IMR-90 (cell line): ENCODE measurements around the gene FBXW2.

Experiments
- BHLHE40 ChIP-seq: fragments of 150-350 bp; IDR thresholded peaks from 2 replicates; pipeline ENCODE4 v1.6.1; 2016; ENCODE audit warnings: mild to moderate bottlenecking, low read depth, low read length
- CEBPB ChIP-seq: IDR thresholded peaks from 2 replicates; pipeline ENCODE4 v1.6.1; 2012; ENCODE audit warnings: low read depth, low read length, improper control_type of control experiment
- FOS ChIP-seq: fragments of 150-350 bp; IDR thresholded peaks from 2 replicates; pipeline ENCODE4 v1.6.1; 2016; ENCODE audit warnings: low read depth, low read length
- MAFK ChIP-seq: IDR thresholded peaks from 2 replicates; pipeline ENCODE4 v1.6.1; 2012; ENCODE audit warnings: low read depth, low read length, improper control_type of control experiment
- MAZ ChIP-seq: IDR thresholded peaks from 2 replicates; pipeline ENCODE4 v1.6.1; 2012; ENCODE audit warnings: low read depth, mild to moderate bottlenecking, low read length, improper control_type of control experiment, moderate library complexity, borderline replicate concordance
- POLR2A ChIP-seq: IDR thresholded peaks from 2 replicates; pipeline ENCODE4 v1.6.1; 2012; ENCODE audit warnings: mild to moderate bottlenecking, low read depth, low read length
- TF ChIP-seq, protein P1 (sequence below): conservative IDR thresholded peaks from 2 replicates; pipeline ENCODE4 v1.5.1; 2012; ENCODE audit warnings: mild to moderate bottlenecking, low read depth, low read length, improper control_type of control experiment
- TF ChIP-seq, protein P2 (sequence below): fragments of 150-350 bp; IDR thresholded peaks from 2 replicates; pipeline ENCODE4 v1.6.1; 2016; ENCODE audit warnings: low read depth, mild to moderate bottlenecking, low read length, moderate library complexity, borderline replicate concordance
- TF ChIP-seq, protein P3 (sequence below): fragments of 150-350 bp; IDR thresholded peaks from 2 replicates; pipeline ENCODE4 v1.6.1; 2017; ENCODE audit warnings: mild to moderate bottlenecking, antibody characterized with exemption, low read length, low read depth

DNA sequence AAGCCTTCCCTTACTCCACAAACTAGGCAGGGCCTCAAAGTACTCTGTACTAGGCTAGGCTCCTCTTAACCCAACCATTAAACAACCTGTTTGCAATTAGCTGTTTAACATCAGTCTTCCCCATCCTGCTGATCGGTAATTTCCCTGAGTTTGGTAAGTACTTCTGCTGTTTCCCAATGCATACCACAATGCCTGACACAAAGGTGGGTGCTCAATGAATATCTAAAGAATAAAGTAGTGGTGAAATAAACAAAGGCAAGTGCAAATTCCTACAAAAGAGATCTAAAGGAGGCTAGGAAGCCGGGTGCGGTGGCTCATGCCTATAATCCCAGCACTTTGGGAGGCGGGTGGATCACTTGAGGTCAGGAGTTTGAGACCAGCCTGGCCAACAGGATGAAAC lies 25.0 kb downstream of the FBXW2 start:
- TF ChIP-seq MAFK (no peak), CEBPB (no peak), POLR2A (no peak), MAZ (no peak), FOS (no peak), BHLHE40 (no peak)
- TF ChIP-seq, protein P1, sequence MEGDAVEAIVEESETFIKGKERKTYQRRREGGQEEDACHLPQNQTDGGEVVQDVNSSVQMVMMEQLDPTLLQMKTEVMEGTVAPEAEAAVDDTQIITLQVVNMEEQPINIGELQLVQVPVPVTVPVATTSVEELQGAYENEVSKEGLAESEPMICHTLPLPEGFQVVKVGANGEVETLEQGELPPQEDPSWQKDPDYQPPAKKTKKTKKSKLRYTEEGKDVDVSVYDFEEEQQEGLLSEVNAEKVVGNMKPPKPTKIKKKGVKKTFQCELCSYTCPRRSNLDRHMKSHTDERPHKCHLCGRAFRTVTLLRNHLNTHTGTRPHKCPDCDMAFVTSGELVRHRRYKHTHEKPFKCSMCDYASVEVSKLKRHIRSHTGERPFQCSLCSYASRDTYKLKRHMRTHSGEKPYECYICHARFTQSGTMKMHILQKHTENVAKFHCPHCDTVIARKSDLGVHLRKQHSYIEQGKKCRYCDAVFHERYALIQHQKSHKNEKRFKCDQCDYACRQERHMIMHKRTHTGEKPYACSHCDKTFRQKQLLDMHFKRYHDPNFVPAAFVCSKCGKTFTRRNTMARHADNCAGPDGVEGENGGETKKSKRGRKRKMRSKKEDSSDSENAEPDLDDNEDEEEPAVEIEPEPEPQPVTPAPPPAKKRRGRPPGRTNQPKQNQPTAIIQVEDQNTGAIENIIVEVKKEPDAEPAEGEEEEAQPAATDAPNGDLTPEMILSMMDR = no peak
- TF ChIP-seq, protein P2, sequence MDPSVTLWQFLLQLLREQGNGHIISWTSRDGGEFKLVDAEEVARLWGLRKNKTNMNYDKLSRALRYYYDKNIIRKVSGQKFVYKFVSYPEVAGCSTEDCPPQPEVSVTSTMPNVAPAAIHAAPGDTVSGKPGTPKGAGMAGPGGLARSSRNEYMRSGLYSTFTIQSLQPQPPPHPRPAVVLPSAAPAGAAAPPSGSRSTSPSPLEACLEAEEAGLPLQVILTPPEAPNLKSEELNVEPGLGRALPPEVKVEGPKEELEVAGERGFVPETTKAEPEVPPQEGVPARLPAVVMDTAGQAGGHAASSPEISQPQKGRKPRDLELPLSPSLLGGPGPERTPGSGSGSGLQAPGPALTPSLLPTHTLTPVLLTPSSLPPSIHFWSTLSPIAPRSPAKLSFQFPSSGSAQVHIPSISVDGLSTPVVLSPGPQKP = no peak
- TF ChIP-seq, protein P3, sequence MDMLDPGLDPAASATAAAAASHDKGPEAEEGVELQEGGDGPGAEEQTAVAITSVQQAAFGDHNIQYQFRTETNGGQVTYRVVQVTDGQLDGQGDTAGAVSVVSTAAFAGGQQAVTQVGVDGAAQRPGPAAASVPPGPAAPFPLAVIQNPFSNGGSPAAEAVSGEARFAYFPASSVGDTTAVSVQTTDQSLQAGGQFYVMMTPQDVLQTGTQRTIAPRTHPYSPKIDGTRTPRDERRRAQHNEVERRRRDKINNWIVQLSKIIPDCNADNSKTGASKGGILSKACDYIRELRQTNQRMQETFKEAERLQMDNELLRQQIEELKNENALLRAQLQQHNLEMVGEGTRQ = no peak
